ENCODE measurements around the gene CDH23.
"Not testable (repeated sequence)": the region's sequence is repeated elsewhere in the genome, so short reads cannot be mapped to it uniquely, and the experiment has no call there.

The CDH23 gene

DNA sequence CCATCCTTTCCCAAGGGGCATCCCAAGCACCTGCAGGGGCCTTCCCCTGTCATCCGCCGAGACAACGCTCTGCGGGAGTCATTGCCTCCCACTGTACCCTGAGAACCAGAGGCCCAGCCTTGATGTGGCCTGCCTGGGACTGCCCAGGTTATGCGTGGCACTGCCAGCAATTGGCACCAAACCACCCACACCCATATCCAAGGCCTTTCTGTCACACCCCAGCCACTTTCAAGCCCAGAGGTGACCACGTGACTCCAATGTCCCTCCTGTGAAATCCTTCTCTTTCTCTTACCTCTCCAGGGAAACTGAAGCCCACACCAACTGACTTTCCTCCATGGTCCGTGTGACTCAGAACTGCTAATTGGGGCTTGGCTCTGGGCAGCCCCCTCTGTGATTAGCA is 198.9 kb downstream of the CDH23 start:
- no peak for TF ChIP-seq CTCF (IDR thresholded peaks at IDR 0.05; ENCODE audit: control insufficient read depth, insufficient read depth, low read depth, low read length, missing control alignments)
- DNase-seq (ENCODE audit: low read depth) = no peak
- no peak overlapping the region for H3K4me3 ChIP-seq (ENCODE audit: control insufficient read depth, low read depth, low read length)

GRCh38 chr10:71596127-71596526 is 199.4 kb downstream of the CDH23 start:
- H3K4me3 ChIP-seq (ENCODE audit: control insufficient read depth, low read depth, low read length) = no peak overlapping the region
- DNase-seq (ENCODE audit: low read depth) = no peak

DNA sequence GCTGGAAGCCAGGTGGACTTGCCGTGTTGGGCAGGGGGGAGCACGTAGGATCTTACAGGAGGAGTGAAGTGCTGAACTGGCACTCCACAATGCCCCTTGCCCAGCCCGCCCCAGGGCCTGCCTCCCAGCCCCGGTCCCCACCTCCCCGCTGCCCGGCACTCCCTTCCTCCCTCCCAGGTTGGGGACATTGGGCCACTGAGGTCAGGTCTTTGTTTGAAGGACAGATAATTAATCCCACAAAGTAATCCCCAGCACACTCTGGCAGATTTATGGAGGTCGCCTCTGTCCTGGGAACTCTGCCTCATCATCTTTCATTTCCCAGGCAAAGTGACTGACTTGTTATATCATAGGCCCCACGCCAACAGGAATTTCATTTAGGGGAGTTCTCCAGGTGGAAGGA is 200.0 kb downstream of the CDH23 start:
- no peak for DNase-seq (ENCODE audit: low read depth)
- no peak for TF ChIP-seq CTCF (IDR thresholded peaks at IDR 0.05; ENCODE audit: control insufficient read depth, insufficient read depth, low read depth, low read length, missing control alignments)
- H3K4me3 ChIP-seq (ENCODE audit: control insufficient read depth, low read depth, low read length) = no peak overlapping the region

More at GRCh38 chr10:71596127-71596526, 199.4 kb downstream of the CDH23 start:
- no peak for TF ChIP-seq CTCF (IDR thresholded peaks at IDR 0.05; ENCODE audit: control insufficient read depth, insufficient read depth, low read depth, low read length, missing control alignments)

DNA sequence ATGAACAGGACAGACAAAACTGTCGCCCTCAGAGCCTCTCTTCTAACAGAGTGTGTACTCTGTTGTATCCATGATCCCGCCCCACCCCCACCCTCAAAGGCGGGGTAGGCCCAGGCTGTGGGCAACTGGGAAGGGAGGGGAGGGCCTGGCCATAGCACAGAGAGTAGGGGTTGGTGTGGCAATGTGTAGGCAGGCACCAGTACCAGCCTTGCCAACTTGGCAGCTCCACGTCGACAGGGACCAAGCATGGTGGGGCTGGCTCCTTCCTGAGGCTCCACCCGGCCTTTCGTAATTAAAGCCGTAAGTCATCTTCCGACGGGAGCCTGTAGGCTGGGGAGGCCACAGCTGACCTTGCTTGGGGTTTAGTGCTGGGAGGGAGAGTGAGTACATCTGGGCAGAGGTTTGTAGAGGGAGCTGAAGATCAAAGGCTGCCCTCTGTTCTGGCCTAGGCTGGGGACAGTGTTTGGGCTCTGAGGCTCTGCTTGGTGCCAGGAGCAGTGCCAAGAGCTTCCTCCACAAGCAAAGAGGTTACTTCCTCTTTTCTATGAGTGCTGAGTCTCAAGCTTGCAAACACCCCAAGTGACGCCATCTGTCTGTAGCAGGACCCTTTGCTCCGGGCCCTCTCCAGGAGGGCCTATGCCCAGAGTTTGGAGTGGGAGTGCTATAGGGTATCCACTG is 201.2 kb downstream of the CDH23 start:
- DNase-seq (ENCODE audit: low read depth) = no peak
- no peak overlapping the region for H3K4me3 ChIP-seq (ENCODE audit: control insufficient read depth, low read depth, low read length)
- TF ChIP-seq CTCF (IDR thresholded peaks at IDR 0.05; ENCODE audit: control insufficient read depth, insufficient read depth, low read depth, low read length, missing control alignments) = no peak

GRCh38 chr10:71598621-71599055 is 201.9 kb downstream of the CDH23 start:
- DNase-seq (ENCODE audit: low read depth) = peak; percentile 37
- TF ChIP-seq CTCF (IDR thresholded peaks at IDR 0.05; ENCODE audit: control insufficient read depth, insufficient read depth, low read depth, low read length, missing control alignments) = no peak
- H3K4me3 ChIP-seq (ENCODE audit: control insufficient read depth, low read depth, low read length) = no peak overlapping the region

DNA sequence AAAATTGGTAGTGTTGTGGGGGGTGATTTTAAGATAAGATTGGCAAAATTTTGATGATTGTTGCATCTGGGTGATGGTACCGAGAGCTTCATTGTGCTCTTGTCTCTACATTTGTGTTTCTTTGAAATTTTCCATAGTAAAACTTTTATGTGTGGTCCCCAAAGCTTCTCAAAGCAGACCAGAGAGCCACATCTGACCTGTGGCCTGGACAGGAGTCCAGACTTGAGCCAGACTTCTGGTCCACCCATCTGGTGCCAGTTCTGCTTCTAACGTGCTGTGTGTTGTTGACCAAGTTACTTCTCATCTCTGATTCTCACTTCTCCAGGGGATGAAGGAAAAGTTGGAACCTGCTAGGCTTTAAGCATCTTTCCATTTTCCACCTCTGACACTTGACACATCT is 202.8 kb downstream of the CDH23 start:
- DNase-seq (ENCODE audit: low read depth) = no peak
- no peak overlapping the region for H3K4me3 ChIP-seq (ENCODE audit: control insufficient read depth, low read depth, low read length)
- TF ChIP-seq CTCF (IDR thresholded peaks at IDR 0.05; ENCODE audit: control insufficient read depth, insufficient read depth, low read depth, low read length, missing control alignments) = no peak

DNA sequence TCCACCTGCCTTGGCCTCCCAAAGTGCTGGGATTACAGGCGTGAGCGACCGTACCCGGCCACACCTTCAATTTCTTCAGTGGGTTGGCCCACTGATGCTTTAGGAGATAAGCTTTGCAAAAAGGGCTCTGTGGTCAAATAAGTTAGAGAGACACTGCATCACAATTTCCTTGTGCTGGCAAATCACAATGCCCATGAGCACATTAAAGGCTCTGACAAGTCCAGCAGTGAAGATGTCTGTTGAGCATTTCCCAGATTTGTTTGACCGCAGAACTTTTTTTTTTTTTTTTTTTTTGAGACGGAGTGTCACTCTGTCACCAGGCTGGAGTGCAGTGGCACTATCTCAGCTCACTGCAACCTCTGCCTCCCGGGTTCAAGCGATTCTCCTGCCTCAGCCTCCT is 203.5 kb downstream of the CDH23 start:
- not testable (repeated sequence) for DNase-seq (ENCODE audit: low read depth); H3K4me3 ChIP-seq (ENCODE audit: control insufficient read depth, low read depth, low read length)
